Activated CD8-positive, alpha-beta memory T cell treated with anti-CD3 and anti-CD28 coated beads, Interleukin-2, amount 50 U/mL, for 4 hours (primary cell): ENCODE data around the gene HMGXB3.
"Not testable (repeated sequence)": the region's sequence is repeated elsewhere in the genome, so short reads cannot be mapped to it uniquely, and the experiment has no call there.

Source experiments
- DNase-seq: peaks from one replicate; pipeline ENCODE4 v3.0.0-alpha.2; 2020

HMGXB3 gene

GRCh38 chr5:150021491-150022157 lies 21.1 kb downstream of the HMGXB3 start:
- DNase-seq = no peak

GRCh38 chr5:150022158-150022531 lies 21.6 kb downstream of the HMGXB3 start:
- DNase-seq = no peak

GRCh38 chr5:150022681-150023080 lies 22.1 kb downstream of the HMGXB3 start:
- no peak for DNase-seq

GRCh38 chr5:150023136-150023535 lies 22.6 kb downstream of the HMGXB3 start:
- DNase-seq = no peak

GRCh38 chr5:150024346-150024984 lies 23.9 kb downstream of the HMGXB3 start:
- DNase-seq = no peak

GRCh38 chr5:150026682-150027172 lies 26.2 kb downstream of the HMGXB3 start:
- no peak for DNase-seq

GRCh38 chr5:150028047-150028446 lies 27.5 kb downstream of the HMGXB3 start:
- not testable (repeated sequence) for DNase-seq

GRCh38 chr5:150033334-150033733 lies 32.8 kb downstream of the HMGXB3 start:
- no peak for DNase-seq

- no peak for DNase-seq
Measured at GRCh38 chr5:150034662-150035061, 34.1 kb downstream of the HMGXB3 start.

- no peak for DNase-seq
Measured at GRCh38 chr5:150035139-150035895, 34.8 kb downstream of the HMGXB3 start.

- no peak for DNase-seq
Measured at GRCh38 chr5:150036513-150036912, 36.0 kb downstream of the HMGXB3 start.

- DNase-seq = no peak
Measured at GRCh38 chr5:150038547-150038946, 38.0 kb downstream of the HMGXB3 start.

GRCh38 chr5:150042459-150042858 lies 41.9 kb downstream of the HMGXB3 start:
- no peak for DNase-seq

GRCh38 chr5:150043657-150044328 lies 43.3 kb downstream of the HMGXB3 start:
- DNase-seq = no peak

- no peak for DNase-seq
Measured at GRCh38 chr5:150044329-150044681, 43.8 kb downstream of the HMGXB3 start.

- no peak for DNase-seq
Measured at GRCh38 chr5:150044712-150045111, 44.2 kb downstream of the HMGXB3 start.

- no peak for DNase-seq
Measured at GRCh38 chr5:150045549-150045948, 45.0 kb downstream of the HMGXB3 start.

GRCh38 chr5:150046031-150046430 lies 45.5 kb downstream of the HMGXB3 start:
- DNase-seq = no peak

- DNase-seq = not testable (repeated sequence)
Measured at GRCh38 chr5:150050172-150050811, 49.8 kb downstream of the HMGXB3 start.

GRCh38 chr5:150051657-150052195 lies 51.2 kb downstream of the HMGXB3 start:
- DNase-seq = no peak

- no peak for DNase-seq
Measured at GRCh38 chr5:150052226-150052955, 51.9 kb downstream of the HMGXB3 start.
